ENCODE data around the gene SPAG6. TPM values are rescaled to one million over a fixed set of nuclear protein-coding genes. Genes with fewer than 3 reads are reported as not detected.

The SPAG6 gene
- total and polyA plus RNA-seq, 2 of the 4 experiments (the other 2 are of a cell fraction) = not detected

DNA sequence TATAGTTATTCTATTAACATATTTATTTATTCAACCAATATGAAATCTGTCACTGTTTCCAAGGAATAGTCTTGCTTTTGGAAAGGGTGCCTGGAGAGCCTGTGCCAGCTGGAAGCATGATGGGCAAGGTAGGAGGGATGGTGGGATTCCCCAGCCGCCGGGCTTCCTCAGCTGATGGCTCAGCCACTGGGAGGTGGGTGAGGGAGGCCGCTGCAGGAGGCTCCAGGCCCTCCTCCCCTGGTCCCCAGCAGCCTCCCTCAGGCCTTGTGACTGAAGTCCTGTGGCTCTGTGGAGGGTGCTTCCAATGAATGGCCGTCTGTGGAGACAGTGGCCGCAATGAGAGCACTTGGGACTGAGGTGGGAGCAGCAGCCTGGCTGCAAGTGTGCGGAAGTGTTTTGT, 27.0 kb downstream of the SPAG6 start:
- H3K18ac ChIP-seq (ENCODE audit: low read depth, low read length) = no peak overlapping the region
- 75% methylated on average over 3 of the region's 6 CpGs; no CpG with 5 or more reads in 1 of the 2 experiments for WGBS, 2 experiments (ENCODE audit: extremely low coverage in 2 of 2, insufficient read length in 1 of 2)
- H3K14ac ChIP-seq (replicated peaks; ENCODE audit: low read depth, low read length) = no peak overlapping the region
- no peak overlapping the region for H4K8ac ChIP-seq (ENCODE audit: low read depth in 2 of 2, low read length in 2 of 2)
- no peaks in the 10 kb centered on the region for H3K9me3 ChIP-seq (ENCODE audit: control insufficient read depth, insufficient read depth, low read length)
- ATAC-seq (ENCODE audit: low read depth) = no peak
- POLR2A ChIA-PET (ENCODE audit: unreplicated experiment) = interaction anchor here (0.6 kb wide), 1 partner anchor 28 kb away, joined by 3 read pairs; no protein-coding TSS in a partner anchor
- no peak overlapping the region for H3K27ac ChIP-seq (ENCODE audit: insufficient read depth, low read length)
- in situ Hi-C loops (cut with MboI; ENCODE audit: low sequenced_read_pairs) (no loop called here), intact Hi-C loops (cut with micrococcal nuclease) (no loop called here), dilution Hi-C loops (cut with HindIII; ENCODE audit: low sequenced_read_pairs, unreplicated experiment) (no loop called here)
- no peaks in the 10 kb centered on the region for H3K9me1 ChIP-seq (ENCODE audit: insufficient read depth, low read length)
- H2BK20ac ChIP-seq (ENCODE audit: low read depth, low read length) = no peak overlapping the region
- CTCF ChIA-PET = interaction anchor here (0.6 to 0.8 kb wide), 3 partner anchors 12 to 88 kb away, joined by 3 to 4 read pairs (median 4); no protein-coding TSS in a partner anchor
- H2AFZ ChIP-seq (replicated peaks; ENCODE audit: low read length, poor library complexity) = no peak overlapping the region
- H2BK15ac ChIP-seq (ENCODE audit: low read depth, low read length) = no peak overlapping the region
- no peak overlapping the region for H3K23ac ChIP-seq (ENCODE audit: low read depth, low read length)
- peaks cover 5% of the 10 kb centered on the region for H3K27me3 ChIP-seq (ENCODE audit: control insufficient read depth, insufficient read depth, low read length)
- H3K79me1 ChIP-seq (ENCODE audit: low read depth in 1 of 2, low read length in 2 of 2) = no peaks in the 10 kb centered on the region
- no peaks in the 10 kb centered on the region for H3K4me1 ChIP-seq (ENCODE audit: control insufficient read depth, insufficient read depth, low read length)
- H3K36me3 ChIP-seq (ENCODE audit: control insufficient read depth, insufficient read depth, low read length) = no peaks in the 10 kb centered on the region
- H3K56ac ChIP-seq (ENCODE audit: extremely low read depth, insufficient read depth, low read length) = no peak overlapping the region
- H3K4ac ChIP-seq (ENCODE audit: low read depth, low read length) = no peak overlapping the region
- no peak overlapping the region for H4K5ac ChIP-seq (ENCODE audit: low read depth, low read length)
- no peak for DNase-seq
- H3K9ac ChIP-seq (ENCODE audit: low read depth, low read length) = no peak overlapping the region
- H4K20me1 ChIP-seq (ENCODE audit: insufficient read depth, low read length) = no peaks in the 10 kb centered on the region
- no peak overlapping the region for H2AK5ac ChIP-seq (ENCODE audit: low read depth, low read length)
- no peak overlapping the region for H2AK9ac ChIP-seq (replicated peaks; ENCODE audit: low read depth, low read length, poor library complexity)
- no peak overlapping the region for H2BK5ac ChIP-seq (ENCODE audit: low read depth, low read length, poor library complexity, severe bottlenecking)
- H3K4me2 ChIP-seq (ENCODE audit: low read depth, low read length) = no peak overlapping the region
- H2BK120ac ChIP-seq (ENCODE audit: low read depth, low read length) = no peak overlapping the region
- TF ChIP-seq MAFK (IDR thresholded peaks at IDR 0.05; ENCODE audit: low read depth, low read length) = no peak
- no peak for TF ChIP-seq CHD1 (IDR thresholded peaks at IDR 0.05; ENCODE audit: low read depth, low read length)
- no peak for TF ChIP-seq MAZ (IDR thresholded peaks at IDR 0.05; ENCODE audit: borderline replicate concordance, low read depth, low read length)
- no peak for TF ChIP-seq RFX5 (IDR thresholded peaks at IDR 0.05; ENCODE audit: low read depth, low read length)
- no peak for TF ChIP-seq SMC3 (IDR thresholded peaks at IDR 0.05; ENCODE audit: low read depth, low read length)
- no peak for TF ChIP-seq RCOR1 (IDR thresholded peaks at IDR 0.05; ENCODE audit: insufficient replicate concordance, low read length)
- no peak for TF ChIP-seq RAD21 (IDR thresholded peaks at IDR 0.05; ENCODE audit: low read length)
- no peak for TF ChIP-seq FOS (IDR thresholded peaks at IDR 0.05; ENCODE audit: low read depth, low read length)
- TF ChIP-seq POLR2A (IDR thresholded peaks at IDR 0.05; ENCODE audit: low read depth, low read length) = no peak
- TF ChIP-seq, protein P1, sequence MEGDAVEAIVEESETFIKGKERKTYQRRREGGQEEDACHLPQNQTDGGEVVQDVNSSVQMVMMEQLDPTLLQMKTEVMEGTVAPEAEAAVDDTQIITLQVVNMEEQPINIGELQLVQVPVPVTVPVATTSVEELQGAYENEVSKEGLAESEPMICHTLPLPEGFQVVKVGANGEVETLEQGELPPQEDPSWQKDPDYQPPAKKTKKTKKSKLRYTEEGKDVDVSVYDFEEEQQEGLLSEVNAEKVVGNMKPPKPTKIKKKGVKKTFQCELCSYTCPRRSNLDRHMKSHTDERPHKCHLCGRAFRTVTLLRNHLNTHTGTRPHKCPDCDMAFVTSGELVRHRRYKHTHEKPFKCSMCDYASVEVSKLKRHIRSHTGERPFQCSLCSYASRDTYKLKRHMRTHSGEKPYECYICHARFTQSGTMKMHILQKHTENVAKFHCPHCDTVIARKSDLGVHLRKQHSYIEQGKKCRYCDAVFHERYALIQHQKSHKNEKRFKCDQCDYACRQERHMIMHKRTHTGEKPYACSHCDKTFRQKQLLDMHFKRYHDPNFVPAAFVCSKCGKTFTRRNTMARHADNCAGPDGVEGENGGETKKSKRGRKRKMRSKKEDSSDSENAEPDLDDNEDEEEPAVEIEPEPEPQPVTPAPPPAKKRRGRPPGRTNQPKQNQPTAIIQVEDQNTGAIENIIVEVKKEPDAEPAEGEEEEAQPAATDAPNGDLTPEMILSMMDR (conservative IDR thresholded peaks at IDR 0.05; ENCODE audit: low read depth, low read length) = no peak
- TF ChIP-seq BHLHE40 (IDR thresholded peaks at IDR 0.05; ENCODE audit: low read depth, low read length) = no peak
- TF ChIP-seq, protein P2, sequence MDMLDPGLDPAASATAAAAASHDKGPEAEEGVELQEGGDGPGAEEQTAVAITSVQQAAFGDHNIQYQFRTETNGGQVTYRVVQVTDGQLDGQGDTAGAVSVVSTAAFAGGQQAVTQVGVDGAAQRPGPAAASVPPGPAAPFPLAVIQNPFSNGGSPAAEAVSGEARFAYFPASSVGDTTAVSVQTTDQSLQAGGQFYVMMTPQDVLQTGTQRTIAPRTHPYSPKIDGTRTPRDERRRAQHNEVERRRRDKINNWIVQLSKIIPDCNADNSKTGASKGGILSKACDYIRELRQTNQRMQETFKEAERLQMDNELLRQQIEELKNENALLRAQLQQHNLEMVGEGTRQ (IDR thresholded peaks at IDR 0.05; ENCODE audit: low read depth, low read length) = no peak
- TF ChIP-seq, protein P3, sequence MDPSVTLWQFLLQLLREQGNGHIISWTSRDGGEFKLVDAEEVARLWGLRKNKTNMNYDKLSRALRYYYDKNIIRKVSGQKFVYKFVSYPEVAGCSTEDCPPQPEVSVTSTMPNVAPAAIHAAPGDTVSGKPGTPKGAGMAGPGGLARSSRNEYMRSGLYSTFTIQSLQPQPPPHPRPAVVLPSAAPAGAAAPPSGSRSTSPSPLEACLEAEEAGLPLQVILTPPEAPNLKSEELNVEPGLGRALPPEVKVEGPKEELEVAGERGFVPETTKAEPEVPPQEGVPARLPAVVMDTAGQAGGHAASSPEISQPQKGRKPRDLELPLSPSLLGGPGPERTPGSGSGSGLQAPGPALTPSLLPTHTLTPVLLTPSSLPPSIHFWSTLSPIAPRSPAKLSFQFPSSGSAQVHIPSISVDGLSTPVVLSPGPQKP (IDR thresholded peaks at IDR 0.05; ENCODE audit: borderline replicate concordance, low read depth, low read length) = no peak
- TF ChIP-seq MXI1 (IDR thresholded peaks at IDR 0.05; ENCODE audit: borderline replicate concordance, low read depth, low read length) = no peak
- TF ChIP-seq CEBPB (IDR thresholded peaks at IDR 0.05; ENCODE audit: low read depth, low read length) = no peak
- TF ChIP-seq NFE2L2 (IDR thresholded peaks at IDR 0.05; ENCODE audit: low read depth, low read length) = no peak
- H4K91ac ChIP-seq (ENCODE audit: insufficient read depth, low read depth, low read length) = no peak overlapping the region
- BruUV-seq (replicated peaks) = no TSS peak
- H3K4me3 ChIP-seq (ENCODE audit: insufficient read depth, low read depth, low read length) = no peak overlapping the region
